Left colon (tissue), 2 donors: Measurements from ENCODE around the gene ARVCF. TPM values are rescaled to one million over a fixed set of nuclear protein-coding genes. Genes with fewer than 3 reads are reported as not detected.

ENCODE experiments used
- ATAC-seq: fragments of 200-7000 bp; cut with Tn5 transposase; one replicate; pipeline ENCODE4 v1.9.1; 2020; ENCODE audit warnings: mild to moderate bottlenecking, moderate library complexity
- DNase-seq, 2 donors: peaks; one replicate each; pipeline ENCODE4 v3.0.0-alpha.2; 2020
- intact Hi-C, 2 donors: fragments of 100-400 bp; cut with DNase I in 1 of 2; cut with micrococcal nuclease in 1 of 2; formaldehyde crosslinking; loops; one replicate each; pipeline versions ENCODE4 v1.11.2 to v1.14.0; 2022; cut with DNase I, micrococcal nuclease
- total RNA-seq, 2 donors: library from RNA; stranded (reverse); fragmentation: NEBNext Ultra II Directional; extraction: Animal tissue kit (Norgen Biotek cat#: 25700); gene quantifications; one replicate each; pipeline ENCODE4 v1.2.1, GENCODE V29; 2021
- donor health status: DM: no; HTN: no; CAD: no.
- donor health status: DM: yes; HTN: yes; CAD: no.

Gene ARVCF
- total RNA-seq, 2 donors from 2014 or later, result 12.2 to 13.0 TPM

- DNase-seq, result no peak
- intact Hi-C loops, result loop anchor here in 1 of 2 donors (5.0 kb wide), 1 partner anchor 36 kb away; no protein-coding TSS in a partner anchor
- no peak for ATAC-seq
Measured at GRCh38 chr22:19971276-19972124, 45.1 kb downstream of the ARVCF start.

- ATAC-seq (peak; percentile 69), DNase-seq (peak in 1 of 2 donors; percentile 75)
- intact Hi-C loops, result loop anchor here in 1 of 2 donors (5.0 kb wide), 1 partner anchor 37 kb away; no protein-coding TSS in a partner anchor
Measured at GRCh38 chr22:19970479-19971275, 45.9 kb downstream of the ARVCF start.

- DNase-seq (no peak), ATAC-seq (no peak)
- intact Hi-C loops, result loop anchor here in 1 of 2 donors (5.0 kb wide), 1 partner anchor 37 kb away; no protein-coding TSS in a partner anchor
Measured at GRCh38 chr22:19970031-19970478, 46.6 kb downstream of the ARVCF start.

GRCh38 chr22:19969141-19969928 lies 47.3 kb downstream of the ARVCF start:
- ATAC-seq (no peak), DNase-seq (no peak)
- intact Hi-C loops, result loop anchor here in 1 of 2 donors (10.0 kb wide), 1 partner anchor 45 kb away; the partner anchor contains the start of gene ARVCF

GRCh38 chr22:19968450-19968891 lies 48.2 kb downstream of the ARVCF start:
- no peak for ATAC-seq
- intact Hi-C loops, result loop anchor here in 1 of 2 donors (10.0 kb wide), 1 partner anchor 46 kb away; the partner anchor contains the start of gene ARVCF
- DNase-seq, result no peak

GRCh38 chr22:19967850-19968449 lies 48.7 kb downstream of the ARVCF start:
- intact Hi-C loops, result loop anchor here in 1 of 2 donors (10.0 kb wide), 1 partner anchor 47 kb away; the partner anchor contains the start of gene ARVCF
- DNase-seq (no peak), ATAC-seq (no peak)

GRCh38 chr22:19966908-19967750 lies 49.5 kb downstream of the ARVCF start:
- ATAC-seq (no peak), DNase-seq (no peak)
- intact Hi-C loops, result loop anchor here in 1 of 2 donors (10.0 kb wide), 1 partner anchor 48 kb away; the partner anchor contains the start of gene ARVCF

- intact Hi-C loops, result loop anchor here in 1 of 2 donors (10.0 kb wide), 1 partner anchor 49 kb away; the partner anchor contains the start of gene ARVCF
- ATAC-seq (no peak), DNase-seq (no peak)
Measured at GRCh38 chr22:19965771-19966709, 50.6 kb downstream of the ARVCF start.

GRCh38 chr22:19964701-19965386 lies 51.8 kb downstream of the ARVCF start:
- ATAC-seq, result no peak
- intact Hi-C loops, result loop anchor here in 1 of 2 donors (10.0 kb wide), 1 partner anchor 50 kb away; the partner anchor contains the start of gene ARVCF
- DNase-seq, result no peak

- intact Hi-C loops, result loop anchor here in 1 of 2 donors (10.0 kb wide), 1 partner anchor 51 kb away; the partner anchor contains the start of gene ARVCF
- DNase-seq, result no peak
- ATAC-seq, result no peak
Measured at GRCh38 chr22:19963863-19964642, 52.6 kb downstream of the ARVCF start.

GRCh38 chr22:19962909-19963806 lies 53.5 kb downstream of the ARVCF start:
- ATAC-seq (peak; percentile 86), DNase-seq (peak; percentile 89 to 93)
- intact Hi-C loops, result loop anchor here in 1 of 2 donors (10.0 kb wide), 1 partner anchor 52 kb away; the partner anchor contains the start of gene ARVCF

GRCh38 chr22:19962246-19962908 lies 54.2 kb downstream of the ARVCF start:
- DNase-seq, result peak; percentile 89 to 90
- intact Hi-C loops, result loop anchor here in 1 of 2 donors (10.0 kb wide), 1 partner anchor 52 kb away; the partner anchor contains the start of gene ARVCF
- ATAC-seq, result peak; percentile 79

GRCh38 chr22:19961868-19962245 lies 54.8 kb downstream of the ARVCF start:
- intact Hi-C loops, result loop anchor here in 1 of 2 donors (10.0 kb wide), 1 partner anchor 53 kb away; the partner anchor contains the start of gene ARVCF

More at GRCh38 chr22:19961868-19962245, 54.8 kb downstream of the ARVCF start:
- no peak for ATAC-seq
- DNase-seq, result no peak
